CD14-positive monocyte (primary cell): Measurements from ENCODE around the gene NXPH2. TPM values are rescaled to one million over a fixed set of nuclear protein-coding genes. Genes with fewer than 3 reads are reported as not detected.

Experiments used
- DNase-seq, 3 donors: peaks; one replicate each; pipeline ENCODE4 v3.0.0-alpha.2; 2011 to 2022
- H2AFZ ChIP-seq: 2 replicates; pipeline ENCODE4 v1.6.0; 2012; ENCODE audit warnings: mild to moderate bottlenecking, low read depth, low read length, inconsistent platforms; ENCODE audit not compliant: insufficient read depth, poor library complexity, severe bottlenecking
- H3K27ac ChIP-seq, 2 donors: 1 replicate in 1 of 2; 2 replicates in 1 of 2; pipeline ENCODE4 v1.5.1; 2012 to 2013; ENCODE audit warnings: low read length in 2 of 2, control low read depth in 1 of 2, inconsistent platforms in 1 of 2, low read depth in 1 of 2, mild to moderate bottlenecking in 1 of 2
- H3K27me3 ChIP-seq, 2 donors: one replicate each; pipeline versions ENCODE4 v1.6.0 to v1.6.1; 2011 to 2013; ENCODE audit warnings: low read length in 2 of 2; ENCODE audit not compliant: control insufficient read depth in 2 of 2, insufficient read depth in 2 of 2
- H3K36me3 ChIP-seq, 2 donors: replicated peaks in 1 of 2; 1 replicate in 1 of 2; 2 replicates in 1 of 2; pipeline versions ENCODE4 v1.5.1 to v1.6.1; 2012 to 2013; ENCODE audit warnings: low read length in 2 of 2, control low read depth in 1 of 2, inconsistent platforms in 1 of 2, mild to moderate bottlenecking in 1 of 2; ENCODE audit not compliant: insufficient read depth in 2 of 2, control insufficient read depth in 1 of 2
- H3K4me1 ChIP-seq, 2 donors: 1 replicate in 1 of 2; 2 replicates in 1 of 2; pipeline versions ENCODE4 v1.5.1 to v1.6.1; 2012 to 2013; ENCODE audit warnings: low read length in 2 of 2, control low read depth in 1 of 2, inconsistent platforms in 1 of 2, mild to moderate bottlenecking in 1 of 2, moderate library complexity in 1 of 2; ENCODE audit not compliant: insufficient read depth in 2 of 2, control insufficient read depth in 1 of 2
- H3K4me2 ChIP-seq: replicated peaks from 2 replicates; pipeline ENCODE3; 2012; ENCODE audit warnings: low read length, moderate library complexity, mild to moderate bottlenecking; ENCODE audit not compliant: poor library complexity, severe bottlenecking; ENCODE audit errors: extremely low read depth
- H3K4me3 ChIP-seq, 3 experiments: fragments of 200-600 bp in 1 of 3; sonication (generic) in 1 of 3; replicated peaks in 1 of 3; 1 replicate in 2 of 3; 2 replicates in 1 of 3; pipeline ENCODE4 v1.5.1; 2011 to 2013; ENCODE audit warnings: low read length in 3 of 3, mild to moderate bottlenecking in 3 of 3, control low read depth in 2 of 3, low read depth in 2 of 3, inconsistent platforms in 1 of 3, moderate library complexity in 1 of 3
- H3K79me2 ChIP-seq: 2 replicates; pipeline ENCODE4 v1.6.0; 2012; ENCODE audit warnings: mild to moderate bottlenecking, control low read depth, inconsistent platforms, low read length, moderate library complexity; ENCODE audit not compliant: insufficient read depth
- H3K9ac ChIP-seq: 2 replicates; pipeline ENCODE4 v1.6.0; 2017; ENCODE audit warnings: low read length, mild to moderate bottlenecking; ENCODE audit not compliant: insufficient read depth, poor library complexity, severe bottlenecking
- H3K9me3 ChIP-seq, 2 donors: replicated peaks in 1 of 2; 1 replicate in 1 of 2; 2 replicates in 1 of 2; pipeline versions ENCODE4 v1.5.1 to v1.6.1; 2012 to 2013; ENCODE audit warnings: low read length in 2 of 2, control low read depth in 1 of 2; ENCODE audit not compliant: control insufficient read depth in 1 of 2, insufficient read depth in 1 of 2
- H4K20me1 ChIP-seq: 2 replicates; pipeline ENCODE4 v1.6.0; 2012; ENCODE audit warnings: mild to moderate bottlenecking, low read length, control low read depth, moderate library complexity; ENCODE audit not compliant: insufficient read depth
- H3K27ac Mint-ChIP-seq, 7 donors: one replicate each; pipeline ENCODE4 v1.8.0; 2020; ENCODE audit warnings: mild to moderate bottlenecking in 7 of 7, mixed read lengths in 7 of 7, moderate library complexity in 6 of 7, inconsistent platforms in 2 of 7
- H3K27me3 Mint-ChIP-seq, 3 donors: one replicate each; pipeline ENCODE4 v1.8.0; 2021 to 2022; ENCODE audit warnings: low read depth in 3 of 3, mild to moderate bottlenecking in 3 of 3, mixed read lengths in 3 of 3, moderate library complexity in 3 of 3, inconsistent platforms in 1 of 3
- H3K36me3 Mint-ChIP-seq, 2 donors: one replicate each; pipeline ENCODE4 v1.8.0; 2020; ENCODE audit warnings: mixed read lengths in 2 of 2, inconsistent platforms in 1 of 2, mild to moderate bottlenecking in 1 of 2
- H3K4me1 Mint-ChIP-seq: one replicate; pipeline ENCODE4 v1.8.0; 2020; ENCODE audit warnings: mild to moderate bottlenecking, mixed read lengths
- H3K4me3 Mint-ChIP-seq, 2 donors: one replicate each; pipeline ENCODE4 v1.8.0; 2020; ENCODE audit warnings: mild to moderate bottlenecking in 2 of 2, mixed read lengths in 2 of 2, moderate library complexity in 1 of 2
- H3K9me3 Mint-ChIP-seq, 7 donors: one replicate each; pipeline ENCODE4 v1.8.0; 2020 to 2022; ENCODE audit warnings: mixed read lengths in 7 of 7, mild to moderate bottlenecking in 6 of 7, moderate library complexity in 6 of 7, inconsistent platforms in 2 of 7
- WGBS: methylation state at CpG from one replicate; pipeline ENCODE4 v1.1.5; 2013; ENCODE audit warnings: missing lambda C conversion rate; ENCODE audit not compliant: insufficient coverage; 5-methylcytosine and 5-hydroxymethylcytosine counted together
- intact Hi-C, 2 donors: fragments of 100-400 bp; cut with micrococcal nuclease; formaldehyde crosslinking; loops; one replicate each; pipeline versions ENCODE4 v1.15.0 to v1.15.1; 2023
- polyA plus RNA-seq, 3 donors: library from polyadenylated mRNA; depleted of rRNA in 1 of 3; unstranded in 2 of 3; stranded (reverse) in 1 of 3; fragments of 300-500 nt in 2 of 3; fragments of >200 nt in 1 of 3; fragmentation: Illumina TruSeq in 2 of 3; gene quantifications; 1 replicate in 2 of 3; 2 replicates in 1 of 3; pipeline ENCODE4 v1.2.3, GENCODE V29; 2012 to 2021
- TF ChIP-seq, protein P1 (sequence below): fragments of 200-600 bp; IDR thresholded peaks from one replicate; pipeline ENCODE4 v1.8.0; 2022; ENCODE audit warnings: antibody characterized with exemption, mild to moderate bottlenecking

The NXPH2 gene
- polyA plus RNA-seq, 3 donors, result not detected

GRCh38 chr2:138632066-138632620, 148.0 kb downstream of the NXPH2 start:
- no peak overlapping the region for H3K4me3 Mint-ChIP-seq
- intact Hi-C loops, result no loop called here
- no peak overlapping the region for H3K9ac ChIP-seq
- no peaks in the 10 kb centered on the region for H3K36me3 ChIP-seq
- H3K4me1 ChIP-seq, result no peaks in the 10 kb centered on the region
- H3K4me2 ChIP-seq, result no peak overlapping the region
- no peak for DNase-seq
- no peak overlapping the region for H3K27ac ChIP-seq
- H3K27me3 Mint-ChIP-seq, result peaks cover 0 to 2% (median 1%) of the 10 kb centered on the region in 3 donors
- H3K9me3 ChIP-seq, result no peaks in the 10 kb centered on the region
- H3K36me3 Mint-ChIP-seq, result no peaks in the 10 kb centered on the region
- no peaks in the 10 kb centered on the region for H4K20me1 ChIP-seq
- H3K4me3 ChIP-seq, result no peak overlapping the region
- no CpG with 5 or more reads among the region's 2 CpGs for WGBS
- no peaks in the 10 kb centered on the region for H3K79me2 ChIP-seq
- H3K4me1 Mint-ChIP-seq, result no peaks in the 10 kb centered on the region
- peaks cover 0 to 4% (median 0%) of the 10 kb centered on the region in 7 donors for H3K9me3 Mint-ChIP-seq
- H3K27ac Mint-ChIP-seq, result no peak overlapping the region
- no peak overlapping the region for H2AFZ ChIP-seq
- H3K27me3 ChIP-seq, result no peaks in the 10 kb centered on the region
- TF ChIP-seq, protein P1, sequence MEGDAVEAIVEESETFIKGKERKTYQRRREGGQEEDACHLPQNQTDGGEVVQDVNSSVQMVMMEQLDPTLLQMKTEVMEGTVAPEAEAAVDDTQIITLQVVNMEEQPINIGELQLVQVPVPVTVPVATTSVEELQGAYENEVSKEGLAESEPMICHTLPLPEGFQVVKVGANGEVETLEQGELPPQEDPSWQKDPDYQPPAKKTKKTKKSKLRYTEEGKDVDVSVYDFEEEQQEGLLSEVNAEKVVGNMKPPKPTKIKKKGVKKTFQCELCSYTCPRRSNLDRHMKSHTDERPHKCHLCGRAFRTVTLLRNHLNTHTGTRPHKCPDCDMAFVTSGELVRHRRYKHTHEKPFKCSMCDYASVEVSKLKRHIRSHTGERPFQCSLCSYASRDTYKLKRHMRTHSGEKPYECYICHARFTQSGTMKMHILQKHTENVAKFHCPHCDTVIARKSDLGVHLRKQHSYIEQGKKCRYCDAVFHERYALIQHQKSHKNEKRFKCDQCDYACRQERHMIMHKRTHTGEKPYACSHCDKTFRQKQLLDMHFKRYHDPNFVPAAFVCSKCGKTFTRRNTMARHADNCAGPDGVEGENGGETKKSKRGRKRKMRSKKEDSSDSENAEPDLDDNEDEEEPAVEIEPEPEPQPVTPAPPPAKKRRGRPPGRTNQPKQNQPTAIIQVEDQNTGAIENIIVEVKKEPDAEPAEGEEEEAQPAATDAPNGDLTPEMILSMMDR, result no peak

DNA sequence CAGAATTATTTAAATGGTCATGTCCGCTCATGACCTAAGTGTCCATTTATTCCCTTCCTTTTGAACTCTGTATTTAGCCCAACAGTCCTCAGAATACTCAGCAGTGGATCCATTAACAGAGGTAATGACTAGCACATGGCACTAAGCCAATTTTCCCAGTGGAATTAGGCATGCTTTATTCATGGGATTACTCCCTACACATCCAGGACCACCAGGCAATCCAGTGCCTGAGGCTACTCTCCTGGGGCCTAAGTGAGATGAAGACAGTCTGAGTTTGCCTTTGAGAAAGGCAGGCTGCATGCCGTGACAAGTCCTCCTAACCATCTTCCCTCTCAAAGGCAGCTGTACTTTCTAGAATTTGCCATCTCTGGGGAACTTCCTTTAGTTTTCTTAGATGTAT, 150.0 kb downstream of the NXPH2 start:
- intact Hi-C loops, result no loop called here
- WGBS, result no CpG with 5 or more reads among the region's 2 CpGs
- Histone ChIP-seq H3K27me3 (no peaks in the 10 kb centered on the region), H3K9me3 (no peaks in the 10 kb centered on the region), H3K4me3 (no peak overlapping the region), H3K4me2 (no peak overlapping the region), H3K9ac (no peak overlapping the region), H3K79me2 (no peaks in the 10 kb centered on the region), H3K27ac (no peak overlapping the region), H4K20me1 (no peaks in the 10 kb centered on the region), H3K36me3 (no peaks in the 10 kb centered on the region), H2AFZ (no peak overlapping the region), H3K4me1 (no peaks in the 10 kb centered on the region)
- Mint-ChIP-seq H3K4me3 (no peak overlapping the region), H3K27me3 (peaks cover 0 to 2% (median 1%) of the 10 kb centered on the region in 3 donors), H3K9me3 (peaks cover 0 to 4% (median 0%) of the 10 kb centered on the region in 7 donors), H3K4me1 (no peaks in the 10 kb centered on the region), H3K36me3 (no peaks in the 10 kb centered on the region), H3K27ac (no peak overlapping the region)
- no peak for DNase-seq
- TF ChIP-seq, protein P1, result no peak
